ENCODE measurements around the gene PSMC3. TPM values are rescaled to one million over a fixed set of nuclear protein-coding genes. Genes with fewer than 3 reads are reported as not detected.

Gene PSMC3
- polyA plus RNA-seq, 1 donor from 2014 or later = 101 TPM

DNA sequence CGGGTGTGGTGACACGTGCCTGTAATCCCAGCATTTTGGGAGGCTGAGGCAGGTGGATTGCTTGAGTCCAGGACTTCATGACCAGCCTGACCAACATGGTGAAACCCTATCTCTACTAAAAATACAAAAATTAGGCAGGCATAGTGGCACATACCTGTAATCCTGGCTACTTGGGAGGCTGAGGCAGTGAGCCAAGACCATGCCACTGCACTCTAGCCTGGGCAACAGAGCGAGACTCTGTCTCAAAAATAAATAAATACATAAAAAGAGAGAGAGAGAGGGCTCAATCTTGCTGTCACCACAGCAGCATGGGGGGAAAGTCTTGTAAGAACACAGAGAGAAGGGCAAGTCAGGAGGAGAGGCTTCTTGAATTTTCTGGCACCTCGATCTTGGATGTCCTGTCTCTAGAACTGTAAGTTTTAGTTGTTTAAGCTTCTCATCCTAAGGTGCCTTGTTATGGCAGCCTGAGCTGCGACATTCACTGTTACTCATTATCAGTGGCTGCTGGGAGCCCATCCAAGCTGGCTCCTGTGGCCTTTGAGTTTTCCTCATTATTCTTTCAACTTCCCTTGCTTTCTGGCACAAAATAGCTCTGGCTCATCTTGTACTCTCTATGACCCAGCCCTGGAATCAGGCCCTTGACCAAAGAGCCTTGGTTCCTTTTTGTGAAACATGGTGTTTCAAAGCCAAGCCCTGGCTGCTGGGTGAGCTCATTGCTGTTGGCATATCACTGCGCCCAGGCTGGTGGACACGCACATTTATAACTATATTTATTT is 8.0 kb upstream of the PSMC3 start:
- no peak overlapping the region for H3K27ac Mint-ChIP-seq
- H3K27me3 Mint-ChIP-seq = peaks cover 2% of the 10 kb centered on the region
- H3K9me3 Mint-ChIP-seq = no peaks in the 10 kb centered on the region
- peak overlapping the region in 1 of 4 donors; percentile 38 for H3K4me3 Mint-ChIP-seq
- no peaks in the 10 kb centered on the region for H3K4me1 Mint-ChIP-seq
- H3K36me3 Mint-ChIP-seq = no peaks in the 10 kb centered on the region

DNA sequence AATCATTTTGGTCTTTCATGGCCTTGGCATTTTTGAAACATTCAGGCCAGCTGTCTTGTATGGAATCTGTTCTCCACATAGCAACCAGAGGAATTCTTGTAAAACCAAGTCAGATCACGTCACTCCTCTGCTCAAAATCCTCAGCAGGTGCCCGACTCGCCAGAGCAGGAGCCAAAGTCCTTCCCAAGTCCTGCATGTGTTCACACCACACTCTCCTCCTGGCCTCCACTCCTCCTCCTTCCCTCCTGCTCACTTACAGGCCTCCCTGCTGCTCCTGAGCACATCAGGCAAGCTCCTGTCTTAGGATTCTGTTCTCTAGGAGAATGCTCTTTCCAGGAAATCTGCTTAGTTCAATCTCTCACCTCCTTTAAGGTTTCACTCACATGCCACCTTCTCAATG is 6.9 kb upstream of the PSMC3 start:
- peak overlapping the region in 1 of 3 donors; percentile 4 for H3K27ac Mint-ChIP-seq
- no peaks in the 10 kb centered on the region for H3K36me3 Mint-ChIP-seq
- H3K4me3 Mint-ChIP-seq = no peak overlapping the region
- no peaks in the 10 kb centered on the region for H3K4me1 Mint-ChIP-seq
- H3K9me3 Mint-ChIP-seq = no peaks in the 10 kb centered on the region
- H3K27me3 Mint-ChIP-seq = peaks cover 2% of the 10 kb centered on the region

DNA sequence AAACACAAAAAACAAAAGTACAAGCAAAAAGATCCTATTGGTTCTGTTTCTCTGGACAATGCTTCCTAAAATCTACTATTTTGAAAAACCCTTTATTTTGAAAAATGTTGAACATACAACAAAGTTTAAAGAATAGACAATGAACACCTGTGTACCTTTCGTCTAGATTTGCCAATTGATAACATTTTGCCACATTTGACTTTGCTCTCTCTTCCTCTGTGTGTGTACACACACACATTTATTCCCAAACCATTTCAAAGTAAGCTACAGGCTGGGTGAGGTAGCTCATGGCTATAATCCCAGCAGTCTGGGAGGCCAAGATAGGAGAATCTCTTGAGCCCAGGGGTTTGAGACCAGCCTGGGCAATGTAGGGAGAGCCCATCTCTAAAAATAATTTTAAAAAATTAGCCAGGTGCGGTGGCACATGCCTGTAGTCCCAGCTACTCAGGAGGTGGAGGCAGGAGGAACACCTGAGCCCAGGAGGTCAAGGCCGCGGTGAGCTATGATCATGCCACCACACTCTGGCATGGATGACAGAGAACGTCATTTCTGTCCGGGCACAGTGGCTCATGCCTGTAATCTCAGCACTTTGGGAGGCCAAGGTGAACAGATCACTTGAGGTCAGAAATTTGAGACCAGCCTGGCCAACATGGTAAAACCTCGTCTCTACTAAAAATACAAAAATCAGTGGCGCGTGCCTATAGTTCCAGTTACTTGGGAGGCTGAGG is 5.3 kb upstream of the PSMC3 start:
- Mint-ChIP-seq H3K36me3 (no peaks in the 10 kb centered on the region), H3K27ac (peak overlapping the region in 1 of 3 donors; percentile 39), H3K9me3 (no peaks in the 10 kb centered on the region), H3K4me3 (no peak overlapping the region), H3K4me1 (peaks cover under 1 to 2% (median 2%) of the 10 kb centered on the region in 3 donors), H3K27me3 (peaks cover 2% of the 10 kb centered on the region)

DNA sequence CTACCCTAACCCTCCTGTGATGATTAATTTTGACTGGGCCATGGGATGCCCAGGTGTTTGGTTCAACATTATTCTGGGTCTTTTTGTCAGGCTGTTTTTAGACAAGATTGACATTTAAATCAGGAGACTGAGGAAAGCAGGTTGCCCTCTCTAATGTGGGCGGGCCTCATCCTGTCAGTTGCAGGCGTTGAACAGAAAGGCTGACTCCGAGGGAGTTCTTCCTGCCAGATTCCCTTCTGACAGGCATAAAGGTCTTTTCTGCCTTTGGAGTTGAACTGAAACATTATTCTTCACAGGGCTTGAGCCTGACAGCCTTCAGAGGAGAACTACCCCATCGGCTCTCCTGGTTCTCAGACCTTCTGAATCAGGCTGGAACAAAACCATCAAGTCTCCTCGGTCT is 4.3 kb upstream of the PSMC3 start:
- no peak overlapping the region for H3K4me3 Mint-ChIP-seq

DNA sequence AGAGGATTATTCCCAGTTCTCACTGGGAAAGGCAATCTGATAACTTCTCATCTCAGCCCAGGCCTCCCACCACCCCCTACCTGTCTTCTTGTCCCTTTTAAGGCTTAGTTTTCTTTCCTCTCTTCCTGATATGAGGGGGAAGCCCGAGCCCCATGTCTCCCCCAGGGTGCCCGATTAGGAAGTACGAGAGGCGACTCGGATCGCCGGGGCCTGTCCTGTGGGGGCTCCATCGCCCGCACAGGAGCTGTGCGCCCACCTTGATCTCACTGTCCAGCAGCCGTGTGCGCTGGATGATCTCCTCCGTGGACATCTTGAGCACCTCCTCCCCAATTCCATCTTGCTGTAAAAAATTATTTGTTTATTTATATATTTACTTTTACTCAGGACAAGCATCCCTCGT is 628 bp downstream of the PSMC3 start:
- Mint-ChIP-seq H3K27ac (peak overlapping the region; percentile 86 to 99 (median 98)), H3K9me3 (no peaks in the 10 kb centered on the region), H3K4me1 (peaks cover 15 to 21% (median 19%) of the 10 kb centered on the region in 3 donors), H3K4me3 (peak overlapping the region; percentile 98 to 100 (median 100)), H3K36me3 (peaks cover 7% of the 10 kb centered on the region), H3K27me3 (peaks cover 2% of the 10 kb centered on the region)

More for the DNA sequence above, 4.3 kb upstream of the PSMC3 start:
- no peak overlapping the region for H3K27ac Mint-ChIP-seq
- no peaks in the 10 kb centered on the region for H3K9me3 Mint-ChIP-seq
- peaks cover 7 to 12% (median 7%) of the 10 kb centered on the region in 3 donors for H3K4me1 Mint-ChIP-seq
- H3K27me3 Mint-ChIP-seq = peaks cover 2% of the 10 kb centered on the region
- peaks cover 2% of the 10 kb centered on the region for H3K36me3 Mint-ChIP-seq

DNA sequence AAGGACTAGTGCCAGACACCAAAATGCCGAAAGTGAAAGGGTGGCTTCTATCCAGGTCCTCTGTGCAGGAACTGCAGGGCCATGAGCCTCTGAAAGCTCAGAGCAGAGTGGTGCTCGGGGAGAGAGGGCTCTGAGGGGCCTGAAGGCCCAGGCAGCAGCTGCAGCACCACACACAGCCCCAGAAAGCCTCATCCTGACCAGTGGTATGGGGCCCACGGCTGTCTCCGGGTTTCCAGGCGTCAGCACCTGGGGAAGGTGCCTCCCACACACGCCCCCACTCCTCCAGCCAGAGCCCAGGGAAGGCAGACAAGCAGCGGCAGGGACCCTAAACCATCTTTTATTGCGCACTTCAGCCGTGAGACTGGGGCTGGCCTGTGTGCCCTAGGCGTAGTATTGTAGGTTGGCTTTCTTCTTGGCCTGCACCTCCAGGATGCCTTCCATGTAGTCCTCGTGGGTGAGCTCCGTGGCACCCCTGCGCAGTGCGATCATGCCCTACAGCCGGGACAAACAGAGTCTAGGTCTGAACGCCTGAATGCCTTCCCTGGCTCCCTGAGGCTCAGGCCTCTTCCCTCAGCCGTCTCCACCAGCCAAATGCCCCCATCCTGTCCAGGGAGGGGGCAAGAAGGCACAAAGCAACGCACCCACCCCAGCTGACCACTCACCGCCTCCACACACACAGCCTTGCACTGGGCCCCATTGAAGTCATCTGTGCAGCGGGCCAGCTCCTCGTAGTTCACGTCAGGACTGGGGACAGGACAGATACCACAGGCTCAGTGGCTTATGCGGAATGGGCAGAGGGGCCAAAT is 7.6 kb downstream of the PSMC3 start:
- Mint-ChIP-seq H3K4me1 (peaks cover 0 to 5% (median 0%) of the 10 kb centered on the region in 3 donors), H3K27me3 (no peaks in the 10 kb centered on the region)

DNA sequence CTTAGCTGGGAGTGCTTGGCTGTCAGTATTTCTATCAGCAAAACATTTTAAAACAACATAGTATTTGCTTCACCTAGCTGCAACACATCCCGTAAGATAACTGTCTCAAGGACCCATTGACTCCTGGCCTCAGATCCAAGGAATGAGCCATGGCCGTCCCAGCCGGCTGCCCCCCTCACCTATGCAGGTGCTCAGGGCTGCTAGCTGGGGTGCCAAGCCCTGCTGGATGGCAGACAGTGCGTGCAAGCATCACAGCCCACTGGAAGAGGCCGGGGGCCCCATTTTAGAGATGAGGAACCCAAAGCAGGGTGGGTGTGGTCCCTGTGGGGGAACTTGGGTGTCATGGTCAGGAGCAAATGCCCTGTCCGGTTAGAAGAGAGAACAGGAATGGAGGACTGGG is 8.5 kb downstream of the PSMC3 start:
- no peaks in the 10 kb centered on the region for H3K27me3 Mint-ChIP-seq
- no peaks in the 10 kb centered on the region for H3K9me3 Mint-ChIP-seq
- peaks cover 3% of the 10 kb centered on the region for H3K36me3 Mint-ChIP-seq
- peaks cover 0 to 6% (median 0%) of the 10 kb centered on the region in 3 donors for H3K4me1 Mint-ChIP-seq
- H3K4me3 Mint-ChIP-seq = no peak overlapping the region
- peak overlapping the region in 1 of 3 donors; percentile 50 for H3K27ac Mint-ChIP-seq

More for the DNA sequence above, 7.6 kb downstream of the PSMC3 start:
- peaks cover 3% of the 10 kb centered on the region for H3K36me3 Mint-ChIP-seq
- H3K9me3 Mint-ChIP-seq = no peaks in the 10 kb centered on the region
- peak overlapping the region in 1 of 4 donors; percentile 50 for H3K4me3 Mint-ChIP-seq
- no peak overlapping the region for H3K27ac Mint-ChIP-seq

DNA sequence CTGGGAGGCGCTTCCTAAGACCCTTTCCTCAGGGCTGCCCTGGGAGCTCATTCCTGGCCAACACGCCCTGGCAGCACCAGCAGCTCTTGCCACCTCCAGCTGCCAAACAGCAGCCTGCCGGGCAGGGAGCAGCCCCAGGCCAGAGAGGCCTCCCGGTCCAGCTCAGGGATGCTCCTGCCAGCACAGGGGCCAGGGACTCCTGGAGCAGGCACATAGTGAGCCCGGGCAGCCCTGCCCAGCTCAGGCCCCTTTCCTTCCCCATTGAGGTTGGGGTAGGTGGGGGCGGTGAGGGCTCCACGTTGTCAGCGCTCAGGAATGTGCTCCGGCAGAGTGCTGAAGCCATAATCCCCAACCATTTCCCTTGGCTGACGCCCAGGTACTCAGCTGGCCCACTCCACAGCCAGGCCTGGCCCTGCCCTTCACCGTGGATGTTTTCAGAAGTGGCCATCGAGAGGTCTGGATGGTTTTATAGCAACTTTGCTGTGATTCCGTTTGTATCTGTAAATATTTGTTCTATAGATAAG is 10.2 kb downstream of the PSMC3 start:
- Mint-ChIP-seq H3K36me3 (no peaks in the 10 kb centered on the region), H3K4me3 (peak overlapping the region in 1 of 4 donors; percentile 22), H3K9me3 (no peaks in the 10 kb centered on the region), H3K27me3 (no peaks in the 10 kb centered on the region), H3K4me1 (peaks cover 0 to 6% (median 1%) of the 10 kb centered on the region in 3 donors), H3K27ac (peak overlapping the region in 1 of 3 donors; percentile 85)

DNA sequence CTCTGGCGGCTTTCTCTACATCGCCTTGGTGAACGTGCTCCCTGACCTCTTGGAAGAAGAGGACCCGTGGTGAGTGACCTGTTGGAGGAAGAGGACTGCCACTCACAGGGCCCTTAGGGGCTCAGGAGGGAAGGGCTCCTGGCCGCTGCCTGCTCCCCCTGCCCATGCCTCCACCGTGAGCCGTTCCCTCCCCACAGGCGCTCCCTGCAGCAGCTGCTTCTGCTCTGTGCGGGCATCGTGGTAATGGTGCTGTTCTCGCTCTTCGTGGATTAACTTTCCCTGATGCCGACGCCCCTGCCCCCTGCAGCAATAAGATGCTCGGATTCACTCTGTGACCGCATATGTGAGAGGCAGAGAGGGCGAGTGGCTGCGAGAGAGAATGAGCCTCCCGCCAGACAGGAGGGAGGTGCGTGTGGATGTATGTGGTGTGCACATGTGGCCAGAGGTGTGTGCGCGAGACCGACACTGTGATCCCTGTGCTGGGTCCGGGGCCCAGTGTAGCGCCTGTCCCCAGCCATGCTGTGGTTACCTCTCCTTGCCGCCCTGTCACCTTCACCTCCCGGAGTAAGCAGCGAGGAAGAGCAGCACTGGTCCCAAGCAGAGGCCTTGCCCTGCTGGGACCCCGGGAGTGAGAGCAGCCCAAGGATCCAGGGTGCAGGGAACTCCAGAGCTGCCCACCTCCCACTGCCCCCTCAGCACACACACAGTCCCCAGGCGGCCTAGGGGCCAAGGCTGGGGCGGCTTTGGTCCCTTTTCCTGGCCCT is 11.0 kb downstream of the PSMC3 start:
- H3K27ac Mint-ChIP-seq = peak overlapping the region in 1 of 3 donors; percentile 12
- no peak overlapping the region for H3K4me3 Mint-ChIP-seq
- no peaks in the 10 kb centered on the region for H3K9me3 Mint-ChIP-seq
- H3K36me3 Mint-ChIP-seq = no peaks in the 10 kb centered on the region
- peaks cover 0 to 6% (median 1%) of the 10 kb centered on the region in 3 donors for H3K4me1 Mint-ChIP-seq
- no peaks in the 10 kb centered on the region for H3K27me3 Mint-ChIP-seq

DNA sequence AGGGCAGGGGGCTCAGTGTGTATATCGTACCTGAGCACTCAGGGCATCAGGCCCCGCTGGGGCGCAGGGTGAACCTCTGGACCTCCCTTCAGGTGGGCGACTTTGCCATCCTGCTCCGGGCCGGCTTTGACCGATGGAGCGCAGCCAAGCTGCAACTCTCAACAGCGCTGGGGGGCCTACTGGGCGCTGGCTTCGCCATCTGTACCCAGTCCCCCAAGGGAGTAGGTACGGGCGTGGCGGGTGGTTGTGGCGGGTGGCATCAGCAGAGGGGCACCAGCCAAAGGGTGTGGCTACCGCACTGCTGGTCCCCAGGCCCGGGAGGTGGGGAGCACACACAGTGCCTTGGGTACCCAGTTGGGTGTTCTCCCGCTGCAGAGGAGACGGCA is 11.6 kb downstream of the PSMC3 start:
- H3K27me3 Mint-ChIP-seq = no peaks in the 10 kb centered on the region
- H3K9me3 Mint-ChIP-seq = no peaks in the 10 kb centered on the region
- H3K36me3 Mint-ChIP-seq = no peaks in the 10 kb centered on the region
- H3K4me3 Mint-ChIP-seq = no peak overlapping the region
- peaks cover 0 to 6% (median 1%) of the 10 kb centered on the region in 3 donors for H3K4me1 Mint-ChIP-seq
- peak overlapping the region in 1 of 3 donors; percentile 12 for H3K27ac Mint-ChIP-seq

DNA sequence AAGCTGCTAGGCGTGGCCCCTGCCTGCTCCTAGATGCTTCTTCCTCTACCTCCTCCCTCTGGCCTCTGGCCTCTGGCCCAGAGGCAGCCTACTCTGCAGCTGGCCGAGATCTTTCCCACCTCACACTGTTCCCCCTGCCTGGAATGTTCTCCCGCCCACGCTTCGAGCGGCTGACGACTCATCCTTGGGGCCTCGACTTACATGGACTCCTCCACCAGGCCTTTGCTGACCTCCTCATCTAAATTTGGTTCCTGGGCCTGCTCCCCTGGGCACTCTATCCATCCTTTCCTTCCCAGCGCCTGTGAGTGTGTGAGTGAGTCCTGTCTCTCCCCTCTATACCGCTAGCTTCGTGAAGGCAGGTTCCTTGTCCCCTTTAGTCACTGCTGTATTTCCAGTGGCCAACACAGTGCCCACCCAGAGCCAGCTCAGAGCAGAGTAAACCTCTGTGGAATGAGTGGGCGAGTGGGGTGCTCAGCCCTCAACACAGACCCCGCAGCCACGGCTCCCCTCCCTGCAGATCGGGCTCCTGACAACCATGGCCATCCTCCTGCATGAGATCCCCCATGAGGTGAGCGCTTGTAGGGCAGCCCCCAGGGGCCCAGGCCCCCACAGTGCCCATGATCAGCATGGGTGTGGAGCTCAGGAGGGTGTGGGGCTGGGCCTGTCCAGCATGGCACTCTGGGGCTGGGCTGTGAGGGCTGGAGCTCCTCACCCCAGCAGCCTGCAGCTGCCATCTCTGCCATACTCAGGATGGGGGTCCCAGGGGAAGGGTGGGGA is 12.1 kb downstream of the PSMC3 start:
- peaks cover 0 to 7% (median 3%) of the 10 kb centered on the region in 3 donors for H3K4me1 Mint-ChIP-seq
- H3K4me3 Mint-ChIP-seq = peak overlapping the region in 1 of 4 donors; percentile 27
- no peaks in the 10 kb centered on the region for H3K36me3 Mint-ChIP-seq
- H3K27me3 Mint-ChIP-seq = no peaks in the 10 kb centered on the region
- peak overlapping the region in 1 of 3 donors; percentile 12 for H3K27ac Mint-ChIP-seq
- no peaks in the 10 kb centered on the region for H3K9me3 Mint-ChIP-seq

DNA sequence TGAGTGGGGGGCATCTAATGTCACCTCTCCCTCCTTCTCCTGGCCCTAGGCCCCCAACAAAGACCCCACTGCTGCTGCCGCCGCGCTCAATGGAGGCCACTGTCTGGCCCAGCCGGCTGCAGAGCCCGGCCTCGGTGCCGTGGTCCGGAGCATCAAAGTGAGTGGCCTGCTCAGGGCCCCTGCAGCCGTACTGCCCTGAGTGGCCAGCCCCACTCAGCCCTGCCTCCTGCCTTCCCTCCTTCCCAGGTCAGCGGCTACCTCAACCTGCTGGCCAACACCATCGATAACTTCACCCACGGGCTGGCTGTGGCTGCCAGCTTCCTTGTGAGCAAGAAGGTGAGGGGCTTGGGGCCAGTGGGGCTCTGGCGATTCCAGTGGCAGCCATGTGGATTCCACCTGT is 12.9 kb downstream of the PSMC3 start:
- no peaks in the 10 kb centered on the region for H3K9me3 Mint-ChIP-seq
- peak overlapping the region in 2 of 3 donors; percentile 12 to 57 for H3K27ac Mint-ChIP-seq
- peaks cover 0 to 7% (median 7%) of the 10 kb centered on the region in 3 donors for H3K4me1 Mint-ChIP-seq
- H3K36me3 Mint-ChIP-seq = no peaks in the 10 kb centered on the region
- H3K27me3 Mint-ChIP-seq = no peaks in the 10 kb centered on the region
- H3K4me3 Mint-ChIP-seq = no peak overlapping the region

DNA sequence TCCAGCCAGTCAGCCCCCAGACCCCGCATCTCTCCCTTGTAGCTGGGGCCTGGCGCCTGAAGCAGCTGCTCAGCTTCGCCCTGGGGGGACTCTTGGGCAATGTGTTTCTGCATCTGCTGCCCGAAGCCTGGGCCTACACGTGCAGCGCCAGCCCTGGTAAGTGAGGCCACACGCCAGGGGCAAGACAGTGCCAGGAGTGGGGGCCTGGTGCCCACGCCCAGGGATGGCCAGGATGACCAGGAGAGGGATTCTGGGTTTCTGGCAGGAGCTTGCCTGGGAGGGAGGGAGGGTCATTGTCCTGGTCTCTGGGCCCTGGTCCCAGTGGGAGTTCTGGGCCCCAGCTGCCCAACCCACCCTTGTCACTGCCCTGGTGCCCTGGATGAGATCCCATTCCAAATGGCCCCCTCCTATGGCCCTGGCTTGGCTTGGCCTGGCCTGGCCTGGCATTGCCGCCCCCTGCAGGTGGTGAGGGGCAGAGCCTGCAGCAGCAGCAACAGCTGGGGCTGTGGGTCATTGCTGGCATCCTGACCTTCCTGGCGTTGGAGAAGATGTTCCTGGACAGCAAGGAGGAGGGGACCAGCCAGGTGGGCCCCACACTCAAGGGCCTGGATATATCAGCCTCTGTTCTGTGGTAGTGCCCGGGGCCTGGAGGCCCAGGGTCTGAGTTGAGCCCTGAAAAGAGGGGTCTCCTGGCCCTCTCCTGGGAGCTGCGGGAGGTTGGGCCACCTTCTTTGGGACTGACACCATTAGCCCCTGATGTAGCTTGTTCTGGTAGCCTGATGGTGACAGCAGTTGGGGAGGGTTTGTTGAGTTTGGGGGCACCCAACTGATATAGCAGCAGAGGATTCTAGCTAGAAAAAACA is 14.1 kb downstream of the PSMC3 start:
- no peak overlapping the region for H3K27ac Mint-ChIP-seq
- no peak overlapping the region for H3K4me3 Mint-ChIP-seq
- peaks cover 8 to 15% (median 14%) of the 10 kb centered on the region in 3 donors for H3K4me1 Mint-ChIP-seq
- H3K27me3 Mint-ChIP-seq = no peaks in the 10 kb centered on the region
- H3K9me3 Mint-ChIP-seq = no peaks in the 10 kb centered on the region
- no peaks in the 10 kb centered on the region for H3K36me3 Mint-ChIP-seq

Data from IgD-negative memory B cell (primary cell).